HepG2 (cell line): ENCODE data around the gene NRL. TPM values are rescaled to one million over a fixed set of nuclear protein-coding genes. Genes with fewer than 3 reads are reported as not detected.

Source experiments
- ELF1 ChIP-seq: sonication (generic); formaldehyde crosslinking; IDR thresholded peaks from 2 replicates; pipeline ENCODE4 v1.4.0; 2020; ENCODE audit warnings: missing genetic modification reagents
- FIP1L1 ChIP-seq: fragments of 200-400 bp; formaldehyde crosslinking; IDR thresholded peaks from 2 replicates; pipeline ENCODE4 v1.6.1; 2018; ENCODE audit warnings: low read depth, mild to moderate bottlenecking, low read length, moderate library complexity, borderline replicate concordance; ENCODE audit not compliant: insufficient read depth
- GABPB1 ChIP-seq: IDR thresholded peaks from 2 replicates; pipeline ENCODE4 v1.6.1; 2016; ENCODE audit warnings: mild to moderate bottlenecking, missing genetic modification reagents, moderate library complexity, missing compliant biosample characterization
- HMG20A ChIP-seq: IDR thresholded peaks from 2 replicates; pipeline ENCODE4 v1.6.1; 2016; ENCODE audit warnings: borderline replicate concordance
- JUN ChIP-seq: sonication (generic); formaldehyde crosslinking; IDR thresholded peaks from 2 replicates; pipeline ENCODE4 v1.4.0; 2020; ENCODE audit warnings: mild to moderate bottlenecking, missing genetic modification reagents
- KLF15 ChIP-seq: sonication (generic); formaldehyde crosslinking; IDR thresholded peaks from 2 replicates; pipeline ENCODE4 v1.8.1; 2023; ENCODE audit warnings: borderline replicate concordance, mild to moderate bottlenecking, inconsistent platforms, missing genetic modification reagents, mixed read lengths
- MXI1 ChIP-seq: IDR thresholded peaks from 3 replicates; pipeline ENCODE4 v1.6.1; 2012; ENCODE audit warnings: low read depth, low read length, inconsistent platforms, borderline replicate concordance
- PLRG1 ChIP-seq: fragments of 450-650 bp; conservative IDR thresholded peaks from 2 replicates; pipeline ENCODE4 v1.6.1; 2016
- RBAK ChIP-seq: sonication (generic); formaldehyde crosslinking; IDR thresholded peaks from 2 replicates; pipeline ENCODE4 v1.5.1; 2020; ENCODE audit warnings: mild to moderate bottlenecking, missing genetic modification reagents
- RELA ChIP-seq: sonication (generic); formaldehyde crosslinking; IDR thresholded peaks from 2 replicates; pipeline ENCODE4 v1.4.0; 2020; ENCODE audit warnings: missing genetic modification reagents
- RXRA ChIP-seq: sonication (generic); formaldehyde crosslinking; IDR thresholded peaks from 2 replicates; pipeline ENCODE4 v1.5.1; 2020; ENCODE audit warnings: missing genetic modification reagents
- SP1 ChIP-seq, 2 experiments: fragments of 450-650 bp in 1 of 2; sonication (generic) in 1 of 2; formaldehyde crosslinking in 1 of 2; IDR thresholded peaks; 2 replicates each; pipeline versions ENCODE4 v1.4.0 to v1.6.1; 2016 to 2020; ENCODE audit warnings: missing genetic modification reagents in 1 of 2
- SYNCRIP ChIP-seq: fragments of 200-400 bp; formaldehyde crosslinking; IDR thresholded peaks from 2 replicates; pipeline ENCODE4 v1.6.1; 2018; ENCODE audit warnings: mild to moderate bottlenecking, low read depth, low read length; ENCODE audit not compliant: insufficient read depth
- ZBTB1 ChIP-seq: sonication (generic); formaldehyde crosslinking; IDR thresholded peaks from 2 replicates; pipeline ENCODE4 v1.4.0; 2020; ENCODE audit warnings: missing genetic modification reagents, borderline replicate concordance
- ZBTB7A ChIP-seq: sonication (generic); formaldehyde crosslinking; IDR thresholded peaks from 2 replicates; pipeline ENCODE4 v1.8.0; 2022; ENCODE audit warnings: mild to moderate bottlenecking, missing genetic modification reagents
- ZFP41 ChIP-seq: sonication (generic); formaldehyde crosslinking; IDR thresholded peaks from 2 replicates; pipeline ENCODE4 v1.4.0; 2020; ENCODE audit warnings: mild to moderate bottlenecking, missing genetic modification reagents, borderline replicate concordance
- ZNF224 ChIP-seq: sonication (generic); formaldehyde crosslinking; IDR thresholded peaks from 2 replicates; pipeline ENCODE4 v1.5.0; 2020; ENCODE audit warnings: mild to moderate bottlenecking, missing genetic modification reagents
- ZNF430 ChIP-seq: sonication (generic); formaldehyde crosslinking; IDR thresholded peaks from 2 replicates; pipeline ENCODE4 v1.9.0; 2021; ENCODE audit warnings: mild to moderate bottlenecking, missing genetic modification reagents
- ZNF709 ChIP-seq: sonication (generic); formaldehyde crosslinking; IDR thresholded peaks from 2 replicates; pipeline ENCODE4 v1.5.0; 2020; ENCODE audit warnings: mild to moderate bottlenecking, missing genetic modification reagents
- ZNF878 ChIP-seq: sonication (generic); formaldehyde crosslinking; IDR thresholded peaks from 2 replicates; pipeline ENCODE4 v1.8.1; 2023; ENCODE audit warnings: mild to moderate bottlenecking, missing genetic modification reagents, moderate library complexity
- ZNF879 ChIP-seq: sonication (generic); formaldehyde crosslinking; IDR thresholded peaks from 2 replicates; pipeline ENCODE4 v1.8.1; 2023; ENCODE audit warnings: missing genetic modification reagents
- polyA plus RNA-seq, 8 experiments: library from polyadenylated mRNA; depleted of rRNA in 3 of 8; stranded (reverse) in 7 of 8; unstranded in 1 of 8; fragments of >200 nt; fragmentation: Illumina TruSeq in 4 of 8; extraction: Trizol in 4 of 8; gene quantifications; 2 replicates each; pipeline versions ENCODE4 v1.2.1 to v1.2.3, GENCODE V29; 2011 to 2016; ENCODE audit warnings: low read depth in 4 of 8, missing spikeins in 1 of 8, mixed read lengths in 1 of 8; ENCODE audit not compliant: insufficient read depth in 1 of 8
- total RNA-seq, 5 experiments: library from RNA; depleted of rRNA; stranded (reverse); fragments of >200 nt; fragmentation: Illumina TruSeq; extraction: Trizol; gene quantifications; 2 replicates each; pipeline ENCODE4 v1.2.3, GENCODE V29; 2016; ENCODE audit warnings: low read depth in 1 of 5
- TF ChIP-seq, protein P1 (sequence below): sonication (generic); formaldehyde crosslinking; IDR thresholded peaks from 2 replicates; pipeline ENCODE4 v1.8.1; 2022; ENCODE audit warnings: mild to moderate bottlenecking, missing genetic modification reagents
- TF ChIP-seq, protein P2 (sequence below), 2 experiments: sonication (generic) in 1 of 2; formaldehyde crosslinking in 1 of 2; IDR thresholded peaks; 2 replicates each; pipeline versions ENCODE4 v1.5.1 to v1.6.1; 2011 to 2020; ENCODE audit warnings: borderline replicate concordance in 1 of 2, low read depth in 1 of 2, low read length in 1 of 2, mild to moderate bottlenecking in 1 of 2, missing genetic modification reagents in 1 of 2, moderate library complexity in 1 of 2
- TF ChIP-seq, protein P3 (sequence below): sonication (generic); formaldehyde crosslinking; IDR thresholded peaks from 2 replicates; pipeline ENCODE4 v1.5.1; 2020; ENCODE audit warnings: mild to moderate bottlenecking, missing genetic modification reagents, borderline replicate concordance

NRL gene
- total and polyA plus RNA-seq, 2 of the 13 experiments (the other 11 are each of a cell fraction or from before 2014, with no cell fraction given): 2.5 to 4.7 TPM

DNA sequence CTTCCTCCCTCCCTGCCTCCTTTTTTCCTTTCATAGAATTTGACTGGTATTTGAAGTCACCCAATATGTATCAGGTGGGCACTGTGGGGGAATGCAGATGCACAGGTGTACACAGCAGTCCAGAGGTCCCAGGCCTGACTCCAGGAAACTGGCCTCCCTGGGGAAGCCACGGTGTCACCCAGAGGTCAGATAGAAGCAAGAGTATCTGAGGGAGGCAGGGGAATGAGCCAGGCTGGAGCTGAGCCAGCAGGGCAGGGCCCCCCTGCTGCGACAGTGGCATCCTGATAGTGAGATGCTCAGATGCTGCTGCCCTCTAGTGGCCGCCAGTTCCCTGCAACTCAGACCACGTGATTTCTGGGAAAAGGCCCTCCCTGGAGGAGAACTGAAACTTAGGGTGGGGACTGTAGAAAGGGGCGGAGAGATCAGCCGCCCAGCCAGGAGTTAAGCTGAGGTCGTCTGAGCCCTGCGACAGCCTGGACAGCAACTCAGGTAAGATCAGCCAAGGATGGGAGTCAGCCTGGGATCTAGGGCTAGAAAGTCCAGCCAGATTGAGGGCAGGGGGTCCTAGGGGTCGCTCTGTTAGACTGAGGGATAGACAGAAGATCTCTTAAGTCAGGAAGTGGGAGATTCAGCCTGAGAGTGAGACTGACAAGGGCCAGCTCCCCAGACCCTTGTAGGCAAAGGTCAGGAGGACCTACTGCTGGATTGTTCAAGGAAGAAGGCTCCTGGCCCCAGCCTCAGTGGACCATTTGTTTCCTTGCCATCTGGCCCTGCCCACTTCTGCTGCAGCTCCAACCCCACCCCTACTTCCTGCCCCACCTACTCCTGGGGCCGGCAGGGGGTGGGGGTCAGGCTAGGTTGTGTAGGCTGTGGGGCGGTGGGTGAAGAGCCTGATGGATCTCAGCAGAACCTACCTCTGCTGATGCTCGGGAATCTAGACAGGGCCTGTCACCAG is 46.4 kb upstream of the NRL start, which contains the start of gene IRF9 (continued):
- TF ChIP-seq, protein P1, sequence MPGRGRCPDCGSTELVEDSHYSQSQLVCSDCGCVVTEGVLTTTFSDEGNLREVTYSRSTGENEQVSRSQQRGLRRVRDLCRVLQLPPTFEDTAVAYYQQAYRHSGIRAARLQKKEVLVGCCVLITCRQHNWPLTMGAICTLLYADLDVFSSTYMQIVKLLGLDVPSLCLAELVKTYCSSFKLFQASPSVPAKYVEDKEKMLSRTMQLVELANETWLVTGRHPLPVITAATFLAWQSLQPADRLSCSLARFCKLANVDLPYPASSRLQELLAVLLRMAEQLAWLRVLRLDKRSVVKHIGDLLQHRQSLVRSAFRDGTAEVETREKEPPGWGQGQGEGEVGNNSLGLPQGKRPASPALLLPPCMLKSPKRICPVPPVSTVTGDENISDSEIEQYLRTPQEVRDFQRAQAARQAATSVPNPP (CRISPR knock-in tag): peak; percentile 56; the same call in 1 of the 2 replicates
- TF ChIP-seq ZNF224 (CRISPR knock-in tag) (peak; percentile 94), GABPB1 (peak; percentile 88), RBAK (CRISPR knock-in tag) (peak; percentile 72; the same call in 1 of the 2 replicates), ZBTB1 (CRISPR knock-in tag) (peak; percentile 4; the same call in 1 of the 2 replicates), ZNF709 (CRISPR knock-in tag) (peak; percentile 1; the same call in 1 of the 2 replicates), FIP1L1 (peak; percentile 99), JUN (CRISPR knock-in tag) (no peak), MXI1 (peak; percentile 99), HMG20A (CRISPR knock-in tag) (peak; percentile 74), PLRG1 (no peak), ELF1 (peak; percentile 88), ZBTB7A (CRISPR knock-in tag) (peak; percentile 62; the same call in 1 of the 2 replicates), ZNF879 (CRISPR knock-in tag) (peak; percentile 68; the same call in 1 of the 2 replicates), ZFP41 (CRISPR knock-in tag) (peak; percentile 80; the same call in 1 of the 2 replicates), RELA (peak; percentile 98), ZNF878 (CRISPR knock-in tag) (peak; percentile 98), ZNF430 (CRISPR knock-in tag) (peak; percentile 100), KLF15 (CRISPR knock-in tag) (peak; percentile 76; the same call in 1 of the 2 replicates), RXRA (CRISPR knock-in tag) (peak; percentile 98), SYNCRIP (no peak), SP1 (IDR thresholded peaks at IDR 0.05) (no peak), SP1 (CRISPR knock-in tag; IDR thresholded peaks at IDR 0.05) (peak; percentile 93)
- TF ChIP-seq, protein P2, sequence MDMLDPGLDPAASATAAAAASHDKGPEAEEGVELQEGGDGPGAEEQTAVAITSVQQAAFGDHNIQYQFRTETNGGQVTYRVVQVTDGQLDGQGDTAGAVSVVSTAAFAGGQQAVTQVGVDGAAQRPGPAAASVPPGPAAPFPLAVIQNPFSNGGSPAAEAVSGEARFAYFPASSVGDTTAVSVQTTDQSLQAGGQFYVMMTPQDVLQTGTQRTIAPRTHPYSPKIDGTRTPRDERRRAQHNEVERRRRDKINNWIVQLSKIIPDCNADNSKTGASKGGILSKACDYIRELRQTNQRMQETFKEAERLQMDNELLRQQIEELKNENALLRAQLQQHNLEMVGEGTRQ (IDR thresholded peaks at IDR 0.05; ENCODE audit: low read depth, low read length): peak; percentile 94
- TF ChIP-seq, protein P2 (CRISPR knock-in tag; IDR thresholded peaks at IDR 0.05; ENCODE audit: borderline replicate concordance): peak; percentile 100; the same call in 1 of the 2 replicates
- TF ChIP-seq, protein P3, sequence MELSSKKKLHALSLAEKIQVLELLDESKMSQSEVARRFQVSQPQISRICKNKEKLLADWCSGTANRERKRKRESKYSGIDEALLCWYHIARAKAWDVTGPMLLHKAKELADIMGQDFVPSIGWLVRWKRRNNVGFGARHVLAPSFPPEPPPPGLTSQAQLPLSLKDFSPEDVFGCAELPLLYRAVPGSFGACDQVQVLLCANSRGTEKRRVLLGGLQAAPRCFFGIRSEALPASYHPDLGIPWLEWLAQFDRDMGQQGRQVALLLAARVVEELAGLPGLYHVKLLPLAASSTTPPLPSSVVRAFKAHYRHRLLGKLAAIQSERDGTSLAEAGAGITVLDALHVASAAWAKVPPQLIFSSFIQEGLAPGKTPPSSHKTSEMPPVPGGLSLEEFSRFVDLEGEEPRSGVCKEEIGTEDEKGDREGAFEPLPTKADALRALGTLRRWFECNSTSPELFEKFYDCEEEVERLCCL: peak; percentile 80; the same call in 1 of the 2 replicates
